CD14-positive monocyte (primary cell): ENCODE data around the gene TCEAL4. TPM values are rescaled to one million over a fixed set of nuclear protein-coding genes. Genes with fewer than 3 reads are reported as not detected.

Experiments used
- DNase-seq, 3 donors: peaks; one replicate each; pipeline ENCODE4 v3.0.0-alpha.2; 2011 to 2022
- H2AFZ ChIP-seq: 2 replicates; pipeline ENCODE4 v1.6.0; 2012; ENCODE audit warnings: mild to moderate bottlenecking, low read depth, low read length, inconsistent platforms; ENCODE audit not compliant: insufficient read depth, poor library complexity, severe bottlenecking
- H3K27ac ChIP-seq, 2 donors: 1 replicate in 1 of 2; 2 replicates in 1 of 2; pipeline ENCODE4 v1.5.1; 2012 to 2013; ENCODE audit warnings: low read length in 2 of 2, control low read depth in 1 of 2, inconsistent platforms in 1 of 2, low read depth in 1 of 2, mild to moderate bottlenecking in 1 of 2
- H3K27me3 ChIP-seq, 2 donors: one replicate each; pipeline versions ENCODE4 v1.6.0 to v1.6.1; 2011 to 2013; ENCODE audit warnings: low read length in 2 of 2; ENCODE audit not compliant: control insufficient read depth in 2 of 2, insufficient read depth in 2 of 2
- H3K36me3 ChIP-seq, 2 donors: replicated peaks in 1 of 2; 1 replicate in 1 of 2; 2 replicates in 1 of 2; pipeline versions ENCODE4 v1.5.1 to v1.6.1; 2012 to 2013; ENCODE audit warnings: low read length in 2 of 2, control low read depth in 1 of 2, inconsistent platforms in 1 of 2, mild to moderate bottlenecking in 1 of 2; ENCODE audit not compliant: insufficient read depth in 2 of 2, control insufficient read depth in 1 of 2
- H3K4me1 ChIP-seq, 2 donors: 1 replicate in 1 of 2; 2 replicates in 1 of 2; pipeline versions ENCODE4 v1.5.1 to v1.6.1; 2012 to 2013; ENCODE audit warnings: low read length in 2 of 2, control low read depth in 1 of 2, inconsistent platforms in 1 of 2, mild to moderate bottlenecking in 1 of 2, moderate library complexity in 1 of 2; ENCODE audit not compliant: insufficient read depth in 2 of 2, control insufficient read depth in 1 of 2
- H3K4me2 ChIP-seq: replicated peaks from 2 replicates; pipeline ENCODE3; 2012; ENCODE audit warnings: low read length, moderate library complexity, mild to moderate bottlenecking; ENCODE audit not compliant: poor library complexity, severe bottlenecking; ENCODE audit errors: extremely low read depth
- H3K4me3 ChIP-seq, 3 experiments: fragments of 200-600 bp in 1 of 3; sonication (generic) in 1 of 3; replicated peaks in 1 of 3; 1 replicate in 2 of 3; 2 replicates in 1 of 3; pipeline ENCODE4 v1.5.1; 2011 to 2013; ENCODE audit warnings: low read length in 3 of 3, mild to moderate bottlenecking in 3 of 3, control low read depth in 2 of 3, low read depth in 2 of 3, inconsistent platforms in 1 of 3, moderate library complexity in 1 of 3
- H3K79me2 ChIP-seq: 2 replicates; pipeline ENCODE4 v1.6.0; 2012; ENCODE audit warnings: mild to moderate bottlenecking, control low read depth, inconsistent platforms, low read length, moderate library complexity; ENCODE audit not compliant: insufficient read depth
- H3K9ac ChIP-seq: 2 replicates; pipeline ENCODE4 v1.6.0; 2017; ENCODE audit warnings: low read length, mild to moderate bottlenecking; ENCODE audit not compliant: insufficient read depth, poor library complexity, severe bottlenecking
- H3K9me3 ChIP-seq, 2 donors: replicated peaks in 1 of 2; 1 replicate in 1 of 2; 2 replicates in 1 of 2; pipeline versions ENCODE4 v1.5.1 to v1.6.1; 2012 to 2013; ENCODE audit warnings: low read length in 2 of 2, control low read depth in 1 of 2; ENCODE audit not compliant: control insufficient read depth in 1 of 2, insufficient read depth in 1 of 2
- H4K20me1 ChIP-seq: 2 replicates; pipeline ENCODE4 v1.6.0; 2012; ENCODE audit warnings: mild to moderate bottlenecking, low read length, control low read depth, moderate library complexity; ENCODE audit not compliant: insufficient read depth
- H3K27ac Mint-ChIP-seq, 7 donors: one replicate each; pipeline ENCODE4 v1.8.0; 2020; ENCODE audit warnings: mild to moderate bottlenecking in 7 of 7, mixed read lengths in 7 of 7, moderate library complexity in 6 of 7, inconsistent platforms in 2 of 7
- H3K27me3 Mint-ChIP-seq, 3 donors: one replicate each; pipeline ENCODE4 v1.8.0; 2021 to 2022; ENCODE audit warnings: low read depth in 3 of 3, mild to moderate bottlenecking in 3 of 3, mixed read lengths in 3 of 3, moderate library complexity in 3 of 3, inconsistent platforms in 1 of 3
- H3K36me3 Mint-ChIP-seq, 2 donors: one replicate each; pipeline ENCODE4 v1.8.0; 2020; ENCODE audit warnings: mixed read lengths in 2 of 2, inconsistent platforms in 1 of 2, mild to moderate bottlenecking in 1 of 2
- H3K4me1 Mint-ChIP-seq: one replicate; pipeline ENCODE4 v1.8.0; 2020; ENCODE audit warnings: mild to moderate bottlenecking, mixed read lengths
- H3K4me3 Mint-ChIP-seq, 2 donors: one replicate each; pipeline ENCODE4 v1.8.0; 2020; ENCODE audit warnings: mild to moderate bottlenecking in 2 of 2, mixed read lengths in 2 of 2, moderate library complexity in 1 of 2
- H3K9me3 Mint-ChIP-seq, 7 donors: one replicate each; pipeline ENCODE4 v1.8.0; 2020 to 2022; ENCODE audit warnings: mixed read lengths in 7 of 7, mild to moderate bottlenecking in 6 of 7, moderate library complexity in 6 of 7, inconsistent platforms in 2 of 7
- WGBS: methylation state at CpG from one replicate; pipeline ENCODE4 v1.1.5; 2013; ENCODE audit warnings: missing lambda C conversion rate; ENCODE audit not compliant: insufficient coverage; 5-methylcytosine and 5-hydroxymethylcytosine counted together
- intact Hi-C, 2 donors: fragments of 100-400 bp; cut with micrococcal nuclease; formaldehyde crosslinking; loops; one replicate each; pipeline versions ENCODE4 v1.15.0 to v1.15.1; 2023
- polyA plus RNA-seq, 3 donors: library from polyadenylated mRNA; depleted of rRNA in 1 of 3; unstranded in 2 of 3; stranded (reverse) in 1 of 3; fragments of 300-500 nt in 2 of 3; fragments of >200 nt in 1 of 3; fragmentation: Illumina TruSeq in 2 of 3; gene quantifications; 1 replicate in 2 of 3; 2 replicates in 1 of 3; pipeline ENCODE4 v1.2.3, GENCODE V29; 2012 to 2021
- TF ChIP-seq, protein P1 (sequence below): fragments of 200-600 bp; IDR thresholded peaks from one replicate; pipeline ENCODE4 v1.8.0; 2022; ENCODE audit warnings: antibody characterized with exemption, mild to moderate bottlenecking

The TCEAL4 gene
- polyA plus RNA-seq, 3 donors, result 3.0 to 10.7 (median 8.5) TPM

DNA sequence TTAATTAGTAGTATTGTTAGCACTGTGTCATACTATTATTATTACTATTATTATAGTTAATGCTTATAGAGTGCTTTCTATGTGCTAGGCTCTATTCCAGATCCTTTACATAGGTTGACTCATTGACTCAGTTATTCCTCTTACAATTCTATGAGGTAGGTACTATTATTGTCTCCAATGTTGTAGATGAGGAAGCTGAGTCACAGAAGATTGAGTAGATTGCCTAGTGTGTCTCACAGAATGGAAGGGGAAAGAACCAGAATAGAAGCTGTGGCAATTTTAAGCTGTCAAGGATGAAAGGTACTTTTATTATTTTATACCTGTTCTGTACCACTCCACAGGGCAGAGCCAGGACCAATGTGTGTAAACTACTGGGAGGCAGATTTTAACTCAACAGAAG, 41.5 kb downstream of the TCEAL4 start:
- Histone ChIP-seq H3K4me1 (peaks cover 0 to 5% of the 10 kb centered on the region in 2 donors), H3K9me3 (no peaks in the 10 kb centered on the region), H3K36me3 (no peaks in the 10 kb centered on the region), H2AFZ (no peak overlapping the region), H3K27me3 (no peaks in the 10 kb centered on the region), H3K4me2 (no peak overlapping the region), H3K9ac (no peak overlapping the region), H4K20me1 (no peaks in the 10 kb centered on the region), H3K27ac (no peak overlapping the region), H3K4me3 (no peak overlapping the region), H3K79me2 (no peaks in the 10 kb centered on the region)
- peaks cover 0 to 7% (median 0%) of the 10 kb centered on the region in 3 donors for H3K27me3 Mint-ChIP-seq
- TF ChIP-seq, protein P1, sequence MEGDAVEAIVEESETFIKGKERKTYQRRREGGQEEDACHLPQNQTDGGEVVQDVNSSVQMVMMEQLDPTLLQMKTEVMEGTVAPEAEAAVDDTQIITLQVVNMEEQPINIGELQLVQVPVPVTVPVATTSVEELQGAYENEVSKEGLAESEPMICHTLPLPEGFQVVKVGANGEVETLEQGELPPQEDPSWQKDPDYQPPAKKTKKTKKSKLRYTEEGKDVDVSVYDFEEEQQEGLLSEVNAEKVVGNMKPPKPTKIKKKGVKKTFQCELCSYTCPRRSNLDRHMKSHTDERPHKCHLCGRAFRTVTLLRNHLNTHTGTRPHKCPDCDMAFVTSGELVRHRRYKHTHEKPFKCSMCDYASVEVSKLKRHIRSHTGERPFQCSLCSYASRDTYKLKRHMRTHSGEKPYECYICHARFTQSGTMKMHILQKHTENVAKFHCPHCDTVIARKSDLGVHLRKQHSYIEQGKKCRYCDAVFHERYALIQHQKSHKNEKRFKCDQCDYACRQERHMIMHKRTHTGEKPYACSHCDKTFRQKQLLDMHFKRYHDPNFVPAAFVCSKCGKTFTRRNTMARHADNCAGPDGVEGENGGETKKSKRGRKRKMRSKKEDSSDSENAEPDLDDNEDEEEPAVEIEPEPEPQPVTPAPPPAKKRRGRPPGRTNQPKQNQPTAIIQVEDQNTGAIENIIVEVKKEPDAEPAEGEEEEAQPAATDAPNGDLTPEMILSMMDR, result no peak
- no peak overlapping the region for H3K27ac Mint-ChIP-seq
- peak in 1 of 3 donors; percentile 23 for DNase-seq
- no peak overlapping the region for H3K4me3 Mint-ChIP-seq
- no peaks in the 10 kb centered on the region for H3K9me3 Mint-ChIP-seq
- intact Hi-C loops, result no loop called here
- no peaks in the 10 kb centered on the region for H3K36me3 Mint-ChIP-seq
- H3K4me1 Mint-ChIP-seq, result peaks cover 14% of the 10 kb centered on the region

DNA sequence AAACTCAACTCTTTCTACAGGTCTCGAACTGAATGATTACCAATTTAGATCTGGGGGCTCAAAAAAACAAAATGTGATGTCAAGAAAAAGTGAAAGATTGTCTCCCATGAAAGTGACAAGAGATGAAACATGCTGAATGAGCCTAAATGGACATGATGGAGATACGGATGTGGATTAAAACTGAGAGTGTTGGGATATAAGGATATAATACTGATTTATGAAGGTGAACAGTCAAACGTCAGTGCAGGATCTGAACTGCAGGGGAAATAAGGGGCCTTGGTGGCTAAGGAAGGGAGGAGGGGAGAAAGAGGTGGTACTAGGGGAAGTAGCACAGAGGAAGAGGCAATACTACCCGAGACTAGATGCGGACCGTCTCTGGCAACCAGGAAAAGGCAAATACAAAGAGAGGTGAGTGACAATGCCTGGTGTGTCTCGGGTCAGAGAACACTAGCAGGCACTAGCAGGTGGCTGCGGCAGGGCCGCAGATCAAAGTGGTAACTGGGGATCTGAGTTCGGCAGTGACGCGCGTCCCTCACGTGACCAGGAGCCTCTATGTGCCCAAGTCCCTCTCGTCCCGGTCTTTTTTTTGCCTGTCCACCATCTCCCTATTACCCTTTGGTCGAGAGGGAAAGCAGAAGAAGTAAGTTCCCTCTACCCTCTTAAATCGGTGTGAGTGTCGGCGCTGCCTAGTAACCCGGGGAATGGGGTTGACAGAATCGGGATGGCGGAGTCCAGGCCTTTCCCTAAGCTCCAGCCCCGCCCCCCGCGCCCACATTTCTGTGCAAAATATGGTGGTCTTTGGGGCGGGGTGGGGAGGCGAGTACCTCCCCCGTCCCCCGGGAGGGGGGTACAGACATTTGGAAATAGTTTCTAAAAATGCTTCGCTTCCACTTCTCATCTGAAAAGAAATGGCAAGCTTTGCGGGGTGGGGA, 43.3 kb downstream of the TCEAL4 start, which contains the start of gene TCEAL1:
Gene TCEAL1, plus strand, starts transcription at position 590 of the 932 bp plus-strand sequence. CDS start 942 bp downstream, outside the sequence.
- H2AFZ ChIP-seq, result peak within 1 kb of the TSS; percentile 75
- DNase-seq, result peak in 2 of 3 donors; percentile 9 to 21
- peak within 1 kb of the TSS; percentile 75 to 82 (median 77) for H3K4me3 ChIP-seq
- no peaks in the 10 kb centered on the region for H3K36me3 ChIP-seq
- peak within 1 kb of the TSS; percentile 67 to 88 (median 77) for H3K27ac Mint-ChIP-seq
- no peaks in the 10 kb centered on the region for H3K9me3 Mint-ChIP-seq
- peaks cover 14% of the 10 kb centered on the region for H3K4me1 Mint-ChIP-seq
- intact Hi-C loops, result no loop called here
- no peaks in the 10 kb centered on the region for H3K36me3 Mint-ChIP-seq
- TF ChIP-seq, protein P1, result no peak
- H3K4me2 ChIP-seq, result peak within 1 kb of the TSS; percentile 78
- H3K9me3 ChIP-seq, result no peaks in the 10 kb centered on the region
- 0% methylated on average over 6 of the region's 32 CpGs for WGBS
- H4K20me1 ChIP-seq, result no peaks in the 10 kb centered on the region
- no peaks in the 10 kb centered on the region for H3K27me3 ChIP-seq
- peaks cover 0 to 5% (median 0%) of the 10 kb centered on the region in 3 donors for H3K27me3 Mint-ChIP-seq
- H3K4me1 ChIP-seq, result peaks cover 0 to 5% of the 10 kb centered on the region in 2 donors
- H3K4me3 Mint-ChIP-seq, result peak within 1 kb of the TSS; percentile 90 to 94
- H3K79me2 ChIP-seq, result no peaks in the 10 kb centered on the region
- peak within 1 kb of the TSS; percentile 68 for H3K9ac ChIP-seq
- peak within 1 kb of the TSS; percentile 44 to 58 for H3K27ac ChIP-seq
